ENCODE measurements around the gene KIF6. TPM values are rescaled to one million over a fixed set of nuclear protein-coding genes. Genes with fewer than 3 reads are reported as not detected.

The KIF6 gene
- total RNA-seq, 1 donor from 2014 or later: 1.0 TPM

- Histone ChIP-seq H3K9ac (ENCODE audit: low read depth in 1 of 3, low read length in 3 of 3) (no peak overlapping the region), H3K27me3 (ENCODE audit: control insufficient read depth in 3 of 3, insufficient read depth in 3 of 3, low read length in 3 of 3) (peaks cover 0 to 3% (median 0%) of the 10 kb centered on the region in 3 donors), H3K4me1 (ENCODE audit: control insufficient read depth in 3 of 3, insufficient read depth in 3 of 3, low read length in 3 of 3) (peaks cover 0 to 21% (median 10%) of the 10 kb centered on the region in 3 donors), H3K4me3 (ENCODE audit: low read length in 3 of 3) (no peak overlapping the region), H3K36me3 (ENCODE audit: control insufficient read depth in 3 of 3, insufficient read depth in 3 of 3, low read length in 3 of 3) (no peaks in the 10 kb centered on the region), H3K27ac (ENCODE audit: low read depth, low read length) (no peak overlapping the region), H3K9me3 (ENCODE audit: control insufficient read depth in 3 of 3, low read length in 3 of 3) (no peaks in the 10 kb centered on the region)
Measured at GRCh38 chr6:39424831-39425230, 300.4 kb downstream of the KIF6 start.

- H3K4me3 ChIP-seq (ENCODE audit: low read length in 3 of 3): no peak overlapping the region
- H3K27ac ChIP-seq (ENCODE audit: low read depth, low read length): peak overlapping the region; percentile 8
- no peaks in the 10 kb centered on the region for H3K36me3 ChIP-seq (ENCODE audit: control insufficient read depth in 3 of 3, insufficient read depth in 3 of 3, low read length in 3 of 3)
- H3K4me1 ChIP-seq (ENCODE audit: control insufficient read depth in 3 of 3, insufficient read depth in 3 of 3, low read length in 3 of 3): peaks cover 0 to 18% (median 12%) of the 10 kb centered on the region in 3 donors
- peaks cover 0 to 3% (median 0%) of the 10 kb centered on the region in 3 donors for H3K27me3 ChIP-seq (ENCODE audit: control insufficient read depth in 3 of 3, insufficient read depth in 3 of 3, low read length in 3 of 3)
- no peaks in the 10 kb centered on the region for H3K9me3 ChIP-seq (ENCODE audit: control insufficient read depth in 3 of 3, low read length in 3 of 3)
- no peak overlapping the region for H3K9ac ChIP-seq (ENCODE audit: low read depth in 1 of 3, low read length in 3 of 3)
Measured at GRCh38 chr6:39422238-39422637, 303.0 kb downstream of the KIF6 start.

- Histone ChIP-seq H3K4me1 (ENCODE audit: control insufficient read depth in 3 of 3, insufficient read depth in 3 of 3, low read length in 3 of 3) (peaks cover 2 to 18% (median 12%) of the 10 kb centered on the region in 3 donors), H3K27ac (ENCODE audit: low read depth, low read length) (peak overlapping the region; percentile 8), H3K4me3 (ENCODE audit: low read length in 3 of 3) (no peak overlapping the region)
Measured at GRCh38 chr6:39421383-39422225, 303.6 kb downstream of the KIF6 start.

GRCh38 chr6:39420300-39421265 is 304.6 kb downstream of the KIF6 start:
- Histone ChIP-seq H3K36me3 (ENCODE audit: control insufficient read depth in 3 of 3, insufficient read depth in 3 of 3, low read length in 3 of 3) (no peaks in the 10 kb centered on the region), H3K9me3 (ENCODE audit: control insufficient read depth in 3 of 3, low read length in 3 of 3) (no peaks in the 10 kb centered on the region), H3K27ac (ENCODE audit: low read depth, low read length) (no peak overlapping the region), H3K27me3 (ENCODE audit: control insufficient read depth in 3 of 3, insufficient read depth in 3 of 3, low read length in 3 of 3) (peaks cover 0 to 3% (median 0%) of the 10 kb centered on the region in 3 donors), H3K9ac (ENCODE audit: low read depth in 1 of 3, low read length in 3 of 3) (peak overlapping the region in 1 of 3 donors; percentile 17), H3K4me1 (ENCODE audit: control insufficient read depth in 3 of 3, insufficient read depth in 3 of 3, low read length in 3 of 3) (peaks cover 2 to 18% (median 12%) of the 10 kb centered on the region in 3 donors), H3K4me3 (ENCODE audit: low read length in 3 of 3) (no peak overlapping the region)

More at GRCh38 chr6:39421383-39422225, 303.6 kb downstream of the KIF6 start:
- Histone ChIP-seq H3K36me3 (ENCODE audit: control insufficient read depth in 3 of 3, insufficient read depth in 3 of 3, low read length in 3 of 3) (no peaks in the 10 kb centered on the region), H3K9me3 (ENCODE audit: control insufficient read depth in 3 of 3, low read length in 3 of 3) (no peaks in the 10 kb centered on the region), H3K27me3 (ENCODE audit: control insufficient read depth in 3 of 3, insufficient read depth in 3 of 3, low read length in 3 of 3) (peaks cover 0 to 3% (median 0%) of the 10 kb centered on the region in 3 donors), H3K9ac (ENCODE audit: low read depth in 1 of 3, low read length in 3 of 3) (no peak overlapping the region)

GRCh38 chr6:39419607-39420006 is 305.6 kb downstream of the KIF6 start:
- Histone ChIP-seq H3K4me1 (ENCODE audit: control insufficient read depth in 3 of 3, insufficient read depth in 3 of 3, low read length in 3 of 3) (peaks cover 2 to 18% (median 12%) of the 10 kb centered on the region in 3 donors), H3K27ac (ENCODE audit: low read depth, low read length) (no peak overlapping the region), H3K36me3 (ENCODE audit: control insufficient read depth in 3 of 3, insufficient read depth in 3 of 3, low read length in 3 of 3) (no peaks in the 10 kb centered on the region), H3K9me3 (ENCODE audit: control insufficient read depth in 3 of 3, low read length in 3 of 3) (no peaks in the 10 kb centered on the region), H3K9ac (ENCODE audit: low read depth in 1 of 3, low read length in 3 of 3) (no peak overlapping the region), H3K27me3 (ENCODE audit: control insufficient read depth in 3 of 3, insufficient read depth in 3 of 3, low read length in 3 of 3) (peaks cover 0 to 3% (median 0%) of the 10 kb centered on the region in 3 donors), H3K4me3 (ENCODE audit: low read length in 3 of 3) (no peak overlapping the region)

GRCh38 chr6:39417440-39417839 is 307.8 kb downstream of the KIF6 start:
- Histone ChIP-seq H3K9me3 (ENCODE audit: control insufficient read depth in 3 of 3, low read length in 3 of 3) (no peaks in the 10 kb centered on the region), H3K4me1 (ENCODE audit: control insufficient read depth in 3 of 3, insufficient read depth in 3 of 3, low read length in 3 of 3) (peaks cover 2 to 14% (median 12%) of the 10 kb centered on the region in 3 donors), H3K27me3 (ENCODE audit: control insufficient read depth in 3 of 3, insufficient read depth in 3 of 3, low read length in 3 of 3) (no peaks in the 10 kb centered on the region), H3K36me3 (ENCODE audit: control insufficient read depth in 3 of 3, insufficient read depth in 3 of 3, low read length in 3 of 3) (no peaks in the 10 kb centered on the region), H3K9ac (ENCODE audit: low read depth in 1 of 3, low read length in 3 of 3) (no peak overlapping the region), H3K27ac (ENCODE audit: low read depth, low read length) (no peak overlapping the region), H3K4me3 (ENCODE audit: low read length in 3 of 3) (no peak overlapping the region)

GRCh38 chr6:39416728-39417127 is 308.5 kb downstream of the KIF6 start:
- no peaks in the 10 kb centered on the region for H3K27me3 ChIP-seq (ENCODE audit: control insufficient read depth in 3 of 3, insufficient read depth in 3 of 3, low read length in 3 of 3)
- no peaks in the 10 kb centered on the region for H3K9me3 ChIP-seq (ENCODE audit: control insufficient read depth in 3 of 3, low read length in 3 of 3)
- no peak overlapping the region for H3K4me3 ChIP-seq (ENCODE audit: low read length in 3 of 3)
- no peaks in the 10 kb centered on the region for H3K36me3 ChIP-seq (ENCODE audit: control insufficient read depth in 3 of 3, insufficient read depth in 3 of 3, low read length in 3 of 3)
- H3K27ac ChIP-seq (ENCODE audit: low read depth, low read length): no peak overlapping the region
- peaks cover 2 to 12% (median 9%) of the 10 kb centered on the region in 3 donors for H3K4me1 ChIP-seq (ENCODE audit: control insufficient read depth in 3 of 3, insufficient read depth in 3 of 3, low read length in 3 of 3)
- H3K9ac ChIP-seq (ENCODE audit: low read depth in 1 of 3, low read length in 3 of 3): no peak overlapping the region

GRCh38 chr6:39416026-39416425 is 309.2 kb downstream of the KIF6 start:
- H3K4me1 ChIP-seq (ENCODE audit: control insufficient read depth in 3 of 3, insufficient read depth in 3 of 3, low read length in 3 of 3): peaks cover 2 to 8% (median 7%) of the 10 kb centered on the region in 3 donors
- H3K9me3 ChIP-seq (ENCODE audit: control insufficient read depth in 3 of 3, low read length in 3 of 3): no peaks in the 10 kb centered on the region
- H3K4me3 ChIP-seq (ENCODE audit: low read length in 3 of 3): no peak overlapping the region
- H3K9ac ChIP-seq (ENCODE audit: low read depth in 1 of 3, low read length in 3 of 3): no peak overlapping the region
- H3K27ac ChIP-seq (ENCODE audit: low read depth, low read length): no peak overlapping the region
- H3K36me3 ChIP-seq (ENCODE audit: control insufficient read depth in 3 of 3, insufficient read depth in 3 of 3, low read length in 3 of 3): no peaks in the 10 kb centered on the region
- no peaks in the 10 kb centered on the region for H3K27me3 ChIP-seq (ENCODE audit: control insufficient read depth in 3 of 3, insufficient read depth in 3 of 3, low read length in 3 of 3)

- H3K27ac ChIP-seq (ENCODE audit: low read depth, low read length): no peak overlapping the region
- H3K9me3 ChIP-seq (ENCODE audit: control insufficient read depth in 3 of 3, low read length in 3 of 3): no peaks in the 10 kb centered on the region
- H3K4me1 ChIP-seq (ENCODE audit: control insufficient read depth in 3 of 3, insufficient read depth in 3 of 3, low read length in 3 of 3): peaks cover 2 to 3% (median 2%) of the 10 kb centered on the region in 3 donors
- no peaks in the 10 kb centered on the region for H3K27me3 ChIP-seq (ENCODE audit: control insufficient read depth in 3 of 3, insufficient read depth in 3 of 3, low read length in 3 of 3)
- H3K36me3 ChIP-seq (ENCODE audit: control insufficient read depth in 3 of 3, insufficient read depth in 3 of 3, low read length in 3 of 3): no peaks in the 10 kb centered on the region
- H3K9ac ChIP-seq (ENCODE audit: low read depth in 1 of 3, low read length in 3 of 3): no peak overlapping the region
- no peak overlapping the region for H3K4me3 ChIP-seq (ENCODE audit: low read length in 3 of 3)
Measured at GRCh38 chr6:39415482-39415881, 309.7 kb downstream of the KIF6 start.

Measured in skeletal muscle tissue (tissue), 4 donors.